ENCODE results near the gene GRHL3. TPM values are rescaled to one million over a fixed set of nuclear protein-coding genes. Genes with fewer than 3 reads are reported as not detected.

The GRHL3 gene
- total RNA-seq, 1 donor, result not detected

DNA sequence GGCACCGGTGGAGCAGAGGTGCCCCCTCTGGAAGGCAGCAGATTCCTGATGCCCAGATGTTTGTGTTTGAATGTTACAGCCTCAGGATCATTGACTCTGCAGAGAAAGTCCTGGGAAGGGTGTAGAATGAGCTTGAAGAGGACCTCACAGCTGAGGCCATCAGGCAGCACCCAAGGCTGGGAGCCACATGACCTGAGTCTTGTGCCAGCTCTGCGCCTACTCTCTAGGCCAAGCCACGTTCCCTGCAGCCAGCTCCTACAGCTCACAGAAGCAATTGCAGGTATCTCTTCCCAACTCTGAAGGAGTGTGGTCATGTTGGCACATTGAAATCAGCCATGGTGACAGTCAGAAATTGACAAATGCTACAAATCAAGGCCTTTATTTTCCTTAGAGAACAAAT is 36.3 kb downstream of the GRHL3 start:
- no peak overlapping the region for H3K4me3 ChIP-seq (ENCODE audit: low read depth, low read length)
- no peak for TF ChIP-seq CTCF (IDR thresholded peaks at IDR 0.05; ENCODE audit: insufficient read depth, low read depth, low read length)
- no peak for DNase-seq (ENCODE audit: low read depth)

GRCh38 chr1:24357038-24357437 is 37.9 kb downstream of the GRHL3 start:
- no peak for DNase-seq (ENCODE audit: low read depth)
- H3K4me3 ChIP-seq (ENCODE audit: low read depth, low read length), result no peak overlapping the region
- TF ChIP-seq CTCF (IDR thresholded peaks at IDR 0.05; ENCODE audit: insufficient read depth, low read depth, low read length), result no peak

GRCh38 chr1:24360681-24361080 is 41.5 kb downstream of the GRHL3 start:
- no peak for DNase-seq (ENCODE audit: low read depth)
- TF ChIP-seq CTCF (IDR thresholded peaks at IDR 0.05; ENCODE audit: insufficient read depth, low read depth, low read length), result no peak
- no peak overlapping the region for H3K4me3 ChIP-seq (ENCODE audit: low read depth, low read length)

DNA sequence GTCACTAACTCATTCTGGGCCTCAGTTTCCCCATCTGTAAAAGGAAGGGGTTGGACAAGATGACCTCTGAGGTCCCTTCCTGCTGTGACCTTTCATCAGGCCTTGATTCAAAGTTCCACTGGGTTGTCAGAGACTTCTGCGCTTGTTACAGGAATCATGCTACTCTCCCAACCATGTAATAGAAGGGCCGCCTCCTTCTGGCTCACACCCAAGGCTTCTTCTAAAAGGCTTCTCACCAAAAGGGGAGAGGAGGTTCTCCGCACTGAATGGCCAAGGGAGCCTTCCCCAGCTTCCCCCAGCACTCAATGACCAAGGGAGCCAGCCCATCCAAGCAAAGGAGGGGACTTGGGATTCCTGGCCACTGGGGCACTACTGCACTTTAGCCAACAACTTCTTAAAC is 42.7 kb downstream of the GRHL3 start:
- TF ChIP-seq CTCF (IDR thresholded peaks at IDR 0.05; ENCODE audit: insufficient read depth, low read depth, low read length), result no peak
- no peak overlapping the region for H3K4me3 ChIP-seq (ENCODE audit: low read depth, low read length)
- no peak for DNase-seq (ENCODE audit: low read depth)

- H3K4me3 ChIP-seq (ENCODE audit: low read depth, low read length), result no peak overlapping the region
- no peak for DNase-seq (ENCODE audit: low read depth)
- no peak for TF ChIP-seq CTCF (IDR thresholded peaks at IDR 0.05; ENCODE audit: insufficient read depth, low read depth, low read length)
These were observed 43.2 kb downstream of the GRHL3 start for GRCh38 chr1:24362396-24362795.

DNA sequence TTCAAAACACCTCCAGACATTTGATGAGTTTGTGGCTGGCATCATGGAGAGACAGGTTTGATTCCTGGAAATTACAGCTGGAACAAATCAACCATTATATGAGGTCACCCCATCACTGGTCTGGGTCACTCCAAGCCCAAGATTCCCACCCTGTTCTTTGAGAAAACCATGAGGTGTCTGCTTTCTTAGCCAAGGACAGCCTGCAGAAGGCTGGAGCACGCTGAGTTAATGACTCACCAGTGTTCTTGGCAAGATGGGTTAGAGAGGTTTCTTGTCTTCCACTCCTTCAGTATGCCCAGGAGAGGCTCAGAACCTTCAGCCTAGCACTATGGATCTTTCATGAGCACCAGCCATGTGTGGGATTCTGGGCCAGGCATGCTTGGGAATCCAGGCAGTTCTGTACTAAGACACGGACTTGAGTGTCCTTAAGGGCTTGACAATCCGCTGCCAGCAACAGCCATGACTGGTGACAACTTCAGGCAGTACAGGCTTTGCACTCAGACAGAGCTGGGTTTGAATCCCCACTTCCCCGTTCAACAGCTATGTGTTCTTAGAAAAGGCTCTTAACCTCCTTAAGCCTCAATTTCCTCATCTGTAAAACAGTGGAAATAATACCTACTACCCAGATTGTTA is 43.9 kb downstream of the GRHL3 start:
- peak; percentile 70 for DNase-seq (ENCODE audit: low read depth)
- no peak for TF ChIP-seq CTCF (IDR thresholded peaks at IDR 0.05; ENCODE audit: insufficient read depth, low read depth, low read length)
- H3K4me3 ChIP-seq (ENCODE audit: low read depth, low read length), result no peak overlapping the region

DNA sequence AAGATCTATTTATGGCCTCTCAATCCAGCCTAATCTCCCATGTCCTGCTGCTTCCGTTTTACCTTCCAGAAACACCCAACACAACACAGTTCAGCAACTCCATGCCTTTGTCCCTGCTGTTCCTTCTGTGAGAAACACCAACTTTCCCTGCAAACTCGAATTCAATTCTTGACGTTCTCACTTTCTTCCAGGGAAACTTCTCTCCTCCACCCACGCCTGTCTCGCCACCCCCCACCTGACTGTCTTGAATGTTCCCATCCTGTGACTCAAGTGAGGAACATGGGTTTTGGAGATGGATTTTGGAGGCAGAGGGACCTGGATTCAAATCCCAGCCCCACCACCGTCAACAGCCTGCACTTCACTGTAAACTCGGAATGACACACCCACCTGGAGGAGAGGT is 44.8 kb downstream of the GRHL3 start:
- no peak overlapping the region for H3K4me3 ChIP-seq (ENCODE audit: low read depth, low read length)
- DNase-seq (ENCODE audit: low read depth), result no peak
- TF ChIP-seq CTCF (IDR thresholded peaks at IDR 0.05; ENCODE audit: insufficient read depth, low read depth, low read length), result no peak

Measured in fibroblast of villous mesenchyme (primary cell).